Measurements from ENCODE around the gene MEGF11.

MEGF11 gene

DNA sequence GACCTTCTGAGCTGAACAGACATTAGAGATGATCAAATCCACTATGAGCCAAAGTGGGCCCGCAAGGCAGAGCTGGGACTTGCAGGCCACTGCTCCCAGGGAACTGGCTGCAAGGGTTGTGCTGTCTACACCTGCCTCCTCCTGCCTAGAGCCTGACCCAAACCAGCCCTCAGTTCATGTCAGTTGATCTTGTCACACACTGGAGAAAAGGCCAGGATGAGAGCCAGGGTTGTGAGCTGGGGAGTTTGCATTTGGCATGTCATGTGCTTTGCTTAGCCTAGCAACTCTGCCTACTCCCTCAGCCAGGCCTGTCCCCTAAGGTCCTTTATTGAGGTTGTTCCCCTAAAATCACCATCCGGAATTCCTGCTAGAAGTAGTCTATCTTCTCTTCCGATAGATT is 316.5 kb downstream of the MEGF11 start:
- Histone ChIP-seq H3K9ac (no peak overlapping the region), H3K27me3 (ENCODE audit: control insufficient read depth, insufficient read depth, low read length) (no peaks in the 10 kb centered on the region), H3K27ac (no peak overlapping the region), H3K9me3 (ENCODE audit: control insufficient read depth, low read length) (no peaks in the 10 kb centered on the region), H3K4me3 (ENCODE audit: low read depth, low read length) (no peak overlapping the region), H2AFZ (no peak overlapping the region), H3K4me1 (no peaks in the 10 kb centered on the region), H3K79me2 (no peaks in the 10 kb centered on the region), H3K4me2 (ENCODE audit: low read length) (no peak overlapping the region), H3K36me3 (ENCODE audit: control insufficient read depth, insufficient read depth, low read length) (no peaks in the 10 kb centered on the region)
- no peak for TF ChIP-seq CTCF (IDR thresholded peaks at IDR 0.05)

DNA sequence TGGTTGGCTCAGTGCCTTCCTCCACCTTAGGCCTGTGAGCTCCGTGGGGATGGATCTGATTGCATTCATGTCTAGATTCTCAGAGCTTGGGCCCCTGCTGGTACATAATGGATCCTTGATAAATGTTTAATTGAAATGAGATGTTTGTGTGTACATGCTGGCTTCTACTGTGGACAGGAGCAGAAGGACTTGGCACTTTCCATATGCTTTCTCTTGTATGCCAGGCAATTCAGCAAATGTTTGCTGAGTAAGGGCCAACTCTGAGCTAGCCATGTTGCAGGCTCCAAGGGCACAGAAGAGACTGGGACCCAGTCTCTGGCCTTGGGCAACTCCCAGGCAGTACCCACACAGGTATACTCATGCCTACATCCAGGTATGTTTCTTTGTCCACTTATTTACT is 317.3 kb downstream of the MEGF11 start:
- no peak overlapping the region for H3K4me3 ChIP-seq (ENCODE audit: low read depth, low read length)
- H3K9ac ChIP-seq = no peak overlapping the region
- no peaks in the 10 kb centered on the region for H3K4me1 ChIP-seq

DNA sequence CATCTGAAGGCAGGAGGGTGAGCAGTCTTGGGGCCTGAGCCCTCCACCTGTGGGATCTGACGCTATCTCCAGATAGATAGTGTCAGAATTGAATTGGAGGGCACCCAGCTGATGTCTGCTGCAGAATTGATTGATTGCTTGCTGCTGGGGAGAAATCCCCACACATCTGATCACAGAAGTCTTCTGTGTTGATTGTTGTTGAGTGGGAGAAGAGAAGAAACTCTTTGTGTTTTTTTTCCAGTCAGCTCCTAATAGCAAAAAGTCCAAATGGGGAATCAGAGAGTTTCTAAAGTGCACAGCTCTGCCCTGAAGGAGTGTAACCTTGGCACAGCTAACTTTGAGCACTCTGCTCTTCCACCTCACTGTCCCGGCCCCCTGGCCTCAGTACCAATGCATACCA is 318.2 kb downstream of the MEGF11 start:
- TF ChIP-seq CTCF (IDR thresholded peaks at IDR 0.05) = no peak

More for the DNA sequence above, 317.3 kb downstream of the MEGF11 start:
- no peak overlapping the region for H3K4me2 ChIP-seq (ENCODE audit: low read length)
- H3K9me3 ChIP-seq (ENCODE audit: control insufficient read depth, low read length) = no peaks in the 10 kb centered on the region
- TF ChIP-seq CTCF (IDR thresholded peaks at IDR 0.05) = no peak
- H3K36me3 ChIP-seq (ENCODE audit: control insufficient read depth, insufficient read depth, low read length) = no peaks in the 10 kb centered on the region
- no peak overlapping the region for H2AFZ ChIP-seq
- no peaks in the 10 kb centered on the region for H3K27me3 ChIP-seq (ENCODE audit: control insufficient read depth, insufficient read depth, low read length)
- no peak overlapping the region for H3K27ac ChIP-seq
- H3K79me2 ChIP-seq = no peaks in the 10 kb centered on the region

GRCh38 chr15:65931221-65931620 is 322.3 kb downstream of the MEGF11 start:
- Histone ChIP-seq H3K4me2 (ENCODE audit: low read length) (no peak overlapping the region), H3K4me3 (ENCODE audit: low read depth, low read length) (no peak overlapping the region), H3K27ac (no peak overlapping the region), H3K36me3 (ENCODE audit: control insufficient read depth, insufficient read depth, low read length) (no peaks in the 10 kb centered on the region), H3K9me3 (ENCODE audit: control insufficient read depth, low read length) (no peaks in the 10 kb centered on the region), H2AFZ (no peak overlapping the region), H3K9ac (no peak overlapping the region), H3K4me1 (no peaks in the 10 kb centered on the region), H3K79me2 (no peaks in the 10 kb centered on the region), H3K27me3 (ENCODE audit: control insufficient read depth, insufficient read depth, low read length) (no peaks in the 10 kb centered on the region)
- no peak for TF ChIP-seq CTCF (IDR thresholded peaks at IDR 0.05)

More for the DNA sequence above, 318.2 kb downstream of the MEGF11 start:
- H3K36me3 ChIP-seq (ENCODE audit: control insufficient read depth, insufficient read depth, low read length) = no peaks in the 10 kb centered on the region
- no peak overlapping the region for H3K27ac ChIP-seq
- no peak overlapping the region for H3K9ac ChIP-seq
- no peaks in the 10 kb centered on the region for H3K9me3 ChIP-seq (ENCODE audit: control insufficient read depth, low read length)
- H3K27me3 ChIP-seq (ENCODE audit: control insufficient read depth, insufficient read depth, low read length) = no peaks in the 10 kb centered on the region
- H2AFZ ChIP-seq = no peak overlapping the region
- H3K4me2 ChIP-seq (ENCODE audit: low read length) = no peak overlapping the region
- no peak overlapping the region for H3K4me3 ChIP-seq (ENCODE audit: low read depth, low read length)
- H3K4me1 ChIP-seq = no peaks in the 10 kb centered on the region
- no peaks in the 10 kb centered on the region for H3K79me2 ChIP-seq

DNA sequence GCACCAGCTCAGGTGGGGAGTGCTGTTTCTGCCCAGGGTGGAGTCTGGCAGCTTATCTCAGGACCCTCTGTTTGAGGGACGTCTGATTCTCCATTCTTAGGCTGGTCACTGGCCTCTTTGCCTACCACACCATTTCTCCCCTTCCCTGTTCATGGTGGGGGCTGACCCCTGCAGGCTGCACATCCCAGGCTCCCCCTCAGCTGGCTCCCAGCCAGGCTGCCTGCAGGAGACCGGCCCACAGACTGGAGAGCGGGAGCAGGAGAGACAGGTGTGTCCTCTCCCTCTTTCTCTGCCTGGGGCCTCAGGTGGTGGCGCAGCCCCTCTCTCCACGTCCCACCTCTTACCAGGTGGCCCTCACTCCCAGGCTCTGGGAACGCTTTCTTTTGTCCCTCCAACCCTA is 323.4 kb downstream of the MEGF11 start:
- Histone ChIP-seq H3K79me2 (no peaks in the 10 kb centered on the region), H2AFZ (no peak overlapping the region), H3K4me1 (no peaks in the 10 kb centered on the region), H3K36me3 (ENCODE audit: control insufficient read depth, insufficient read depth, low read length) (no peaks in the 10 kb centered on the region), H3K4me2 (ENCODE audit: low read length) (no peak overlapping the region), H3K4me3 (ENCODE audit: low read depth, low read length) (no peak overlapping the region), H3K27me3 (ENCODE audit: control insufficient read depth, insufficient read depth, low read length) (no peaks in the 10 kb centered on the region), H3K27ac (no peak overlapping the region), H3K9ac (no peak overlapping the region), H3K9me3 (ENCODE audit: control insufficient read depth, low read length) (no peaks in the 10 kb centered on the region)
- TF ChIP-seq CTCF (IDR thresholded peaks at IDR 0.05) = no peak

Measured in parathyroid adenoma (tissue), 2 donors.